ENCODE data around the gene PPP6C. TPM values are rescaled to one million over a fixed set of nuclear protein-coding genes. Genes with fewer than 3 reads are reported as not detected.
"Not testable (repeated sequence)": the region's sequence is repeated elsewhere in the genome, so short reads cannot be mapped to it uniquely, and the experiment has no call there.

Gene PPP6C
- total RNA-seq, 6 experiments from 2014 or later, result 35.2 to 47.1 (median 40.8) TPM

DNA sequence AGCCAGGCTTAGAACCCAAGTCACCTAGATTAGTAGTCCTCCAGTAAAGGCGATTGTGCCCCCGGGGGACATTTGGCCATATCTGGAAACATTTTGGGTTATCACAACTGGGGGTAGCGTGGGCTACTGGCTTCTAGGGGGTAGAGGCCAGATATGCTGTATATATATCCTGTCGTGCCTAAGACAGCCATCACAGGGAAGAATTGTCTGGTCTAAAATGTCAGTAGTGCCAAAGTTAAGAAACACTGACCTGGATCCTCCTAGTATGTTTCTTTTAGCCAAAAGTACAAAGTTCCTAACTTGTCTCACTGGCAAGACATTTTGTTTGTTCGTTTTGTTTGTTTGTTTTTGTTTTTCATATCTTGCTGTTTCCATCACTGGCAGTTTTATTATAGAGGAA lies 24.6 kb upstream of the PPP6C start:
- no peaks in the 10 kb centered on the region for H3K4me1 Mint-ChIP-seq (ENCODE audit: low read depth)
- no peak overlapping the region for H3K4me3 Mint-ChIP-seq
- TF ChIP-seq, protein P1, sequence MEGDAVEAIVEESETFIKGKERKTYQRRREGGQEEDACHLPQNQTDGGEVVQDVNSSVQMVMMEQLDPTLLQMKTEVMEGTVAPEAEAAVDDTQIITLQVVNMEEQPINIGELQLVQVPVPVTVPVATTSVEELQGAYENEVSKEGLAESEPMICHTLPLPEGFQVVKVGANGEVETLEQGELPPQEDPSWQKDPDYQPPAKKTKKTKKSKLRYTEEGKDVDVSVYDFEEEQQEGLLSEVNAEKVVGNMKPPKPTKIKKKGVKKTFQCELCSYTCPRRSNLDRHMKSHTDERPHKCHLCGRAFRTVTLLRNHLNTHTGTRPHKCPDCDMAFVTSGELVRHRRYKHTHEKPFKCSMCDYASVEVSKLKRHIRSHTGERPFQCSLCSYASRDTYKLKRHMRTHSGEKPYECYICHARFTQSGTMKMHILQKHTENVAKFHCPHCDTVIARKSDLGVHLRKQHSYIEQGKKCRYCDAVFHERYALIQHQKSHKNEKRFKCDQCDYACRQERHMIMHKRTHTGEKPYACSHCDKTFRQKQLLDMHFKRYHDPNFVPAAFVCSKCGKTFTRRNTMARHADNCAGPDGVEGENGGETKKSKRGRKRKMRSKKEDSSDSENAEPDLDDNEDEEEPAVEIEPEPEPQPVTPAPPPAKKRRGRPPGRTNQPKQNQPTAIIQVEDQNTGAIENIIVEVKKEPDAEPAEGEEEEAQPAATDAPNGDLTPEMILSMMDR (IDR thresholded peaks at IDR 0.05), result no peak
- no peak for DNase-seq
- peaks cover 22% of the 10 kb centered on the region for H3K36me3 Mint-ChIP-seq (ENCODE audit: low read depth)
- H3K27ac Mint-ChIP-seq, result no peak overlapping the region
- H3K9me3 Mint-ChIP-seq, result no peaks in the 10 kb centered on the region
- no peaks in the 10 kb centered on the region for H3K27me3 Mint-ChIP-seq (ENCODE audit: insufficient read depth)

DNA sequence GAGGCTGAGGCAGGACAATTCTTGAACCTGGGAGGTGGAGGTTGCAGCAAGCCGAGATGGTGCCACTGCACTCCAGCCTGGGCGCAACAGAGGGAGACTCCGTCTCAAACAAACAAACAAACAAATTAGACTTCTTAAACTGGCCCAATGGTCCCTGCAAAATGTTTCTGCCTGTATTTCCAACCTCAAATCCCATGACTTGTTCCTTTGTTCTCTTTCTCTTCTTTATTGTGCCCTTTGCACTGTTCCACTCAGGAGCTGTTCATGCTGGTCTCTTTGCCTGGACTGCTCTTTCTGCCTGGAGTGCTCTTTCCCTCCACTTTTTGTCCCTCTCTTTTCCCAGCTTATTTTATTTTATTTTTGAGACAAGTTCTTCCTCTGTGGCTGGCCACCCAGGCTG lies 14.9 kb upstream of the PPP6C start:
- no peak for DNase-seq
- H3K27ac Mint-ChIP-seq, result no peak overlapping the region

DNA sequence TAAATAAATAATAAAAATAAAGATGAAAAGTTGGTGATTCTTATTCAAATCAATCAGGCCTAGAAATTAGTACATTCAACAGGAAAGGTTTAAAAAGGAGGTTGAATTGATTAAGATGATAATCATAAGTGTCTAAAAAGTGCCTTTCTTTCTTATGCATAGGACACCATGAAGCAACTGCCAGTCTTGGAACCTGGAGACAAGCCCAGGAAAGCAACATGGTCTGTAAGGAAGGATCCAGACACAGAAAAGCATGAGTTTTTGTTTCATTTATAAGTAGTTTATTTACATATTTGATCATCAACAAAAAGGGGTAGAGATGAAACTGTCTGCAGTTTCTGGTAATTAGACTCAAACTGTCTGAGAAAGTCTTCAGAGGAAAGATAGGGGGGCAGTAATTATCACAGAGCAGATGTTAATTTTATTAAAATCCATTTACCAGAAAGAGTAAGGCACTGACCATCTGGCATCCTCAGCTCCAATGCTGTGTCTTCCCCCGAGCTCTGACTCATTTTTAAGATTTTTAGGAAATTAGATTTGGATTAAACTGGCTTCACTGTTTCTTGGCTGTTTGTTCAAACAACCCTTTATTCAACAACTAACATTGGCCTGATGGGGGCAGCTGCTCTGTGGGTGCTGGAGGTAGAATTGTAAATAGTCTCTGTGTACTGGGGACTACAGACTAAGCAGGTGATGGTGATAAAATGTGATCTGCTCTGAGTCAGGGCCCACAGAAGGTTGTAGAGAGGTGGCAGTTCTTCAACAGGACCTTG lies 13.4 kb upstream of the PPP6C start:
- Mint-ChIP-seq H3K36me3 (ENCODE audit: low read depth) (peaks cover 27% of the 10 kb centered on the region), H3K27me3 (ENCODE audit: insufficient read depth) (no peaks in the 10 kb centered on the region), H3K9me3 (no peaks in the 10 kb centered on the region), H3K27ac (peak overlapping the region; percentile 52), H3K4me3 (peak overlapping the region; percentile 24; the same call in 1 of the 2 replicates), H3K4me1 (ENCODE audit: low read depth) (peaks cover 21% of the 10 kb centered on the region)
- TF ChIP-seq, protein P1 (IDR thresholded peaks at IDR 0.05), result peak; percentile 21; the same call in 1 of the 2 replicates
- DNase-seq, result no peak

More for the DNA sequence above, 14.9 kb upstream of the PPP6C start:
- Mint-ChIP-seq H3K9me3 (no peaks in the 10 kb centered on the region), H3K36me3 (ENCODE audit: low read depth) (peaks cover 34% of the 10 kb centered on the region), H3K27me3 (ENCODE audit: insufficient read depth) (no peaks in the 10 kb centered on the region), H3K4me3 (no peak overlapping the region), H3K4me1 (ENCODE audit: low read depth) (peaks cover 19% of the 10 kb centered on the region)
- TF ChIP-seq, protein P1 (IDR thresholded peaks at IDR 0.05), result no peak

DNA sequence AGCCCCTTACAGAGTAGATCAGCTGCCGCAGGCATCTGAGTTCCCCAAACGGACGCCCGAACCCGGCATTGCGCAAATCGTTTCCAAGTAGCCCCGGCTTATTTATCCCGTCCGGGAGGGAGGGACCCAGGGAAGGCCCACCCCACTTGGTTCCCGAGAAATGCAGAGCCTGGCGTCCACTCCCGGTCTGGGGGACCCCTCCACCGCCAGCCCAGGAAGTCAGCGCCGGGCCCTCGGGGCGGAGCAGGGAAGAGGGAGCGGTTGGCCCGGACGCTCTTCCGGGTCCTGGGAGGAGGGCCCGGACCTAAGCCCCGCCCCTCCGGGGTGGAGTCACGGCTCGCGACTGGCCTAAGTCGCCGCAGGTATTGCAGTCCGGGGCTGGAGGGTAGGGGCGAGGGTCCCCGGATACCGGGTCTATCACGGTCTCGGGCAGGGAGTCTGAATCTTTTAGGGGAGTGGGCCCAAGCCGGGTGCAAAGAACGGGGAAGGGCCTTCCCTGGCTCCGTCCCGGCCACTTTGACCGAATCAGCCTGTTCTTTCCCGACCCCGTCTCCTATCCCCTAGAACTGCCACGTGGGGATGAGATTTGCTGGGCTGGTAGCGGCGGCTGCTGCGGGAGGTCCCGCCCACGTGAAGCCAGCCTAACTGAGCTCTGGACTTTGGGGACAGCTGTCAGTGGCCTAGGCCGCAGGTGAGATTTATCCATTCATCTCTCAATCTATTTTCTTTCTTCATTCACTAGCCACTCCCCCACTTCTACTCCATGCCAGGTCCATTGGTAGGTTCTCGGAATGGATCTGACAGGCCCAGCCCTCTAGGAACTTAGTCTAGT lies 10.8 kb upstream of the PPP6C start, which contains the start of gene RABEPK:
Gene RABEPK, plus strand, starts transcription at position 327 of the 832 bp plus-strand sequence. CDS start 2,472 bp downstream, outside the sequence.
- Mint-ChIP-seq H3K36me3 (ENCODE audit: low read depth) (peaks cover 22% of the 10 kb centered on the region), H3K9me3 (no peaks in the 10 kb centered on the region), H3K27me3 (ENCODE audit: insufficient read depth) (no peaks in the 10 kb centered on the region; the same call in 1 of the 2 replicates), H3K4me1 (ENCODE audit: low read depth) (peaks cover 21% of the 10 kb centered on the region), H3K27ac (peak within 1 kb of the TSS; percentile 94), H3K4me3 (peak within 1 kb of the TSS; percentile 95)
- DNase-seq, result peak; percentile 90
- TF ChIP-seq, protein P1 (IDR thresholded peaks at IDR 0.05), result no peak

DNA sequence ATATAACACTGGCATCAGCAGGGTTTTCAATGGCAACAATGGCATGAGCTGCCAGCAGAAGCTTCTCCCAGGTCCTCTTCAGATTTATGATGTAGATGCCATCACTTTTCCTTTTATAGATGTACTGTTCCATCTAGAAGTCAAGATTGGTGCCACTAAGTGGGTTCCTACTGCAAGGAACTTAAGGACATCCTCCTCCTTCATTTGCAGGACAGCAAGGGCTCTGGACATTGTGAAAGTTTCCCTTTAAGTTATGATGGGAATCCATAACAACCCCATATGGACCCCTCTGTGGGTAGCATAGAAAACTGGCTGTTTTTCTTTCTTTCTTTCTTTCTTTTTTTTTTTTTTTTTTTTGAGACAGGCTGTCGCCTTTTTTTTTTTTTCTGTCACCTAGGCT lies 6.0 kb upstream of the PPP6C start:
- H3K4me3 Mint-ChIP-seq; H3K27me3 Mint-ChIP-seq (ENCODE audit: insufficient read depth): not testable (repeated sequence)

DNA sequence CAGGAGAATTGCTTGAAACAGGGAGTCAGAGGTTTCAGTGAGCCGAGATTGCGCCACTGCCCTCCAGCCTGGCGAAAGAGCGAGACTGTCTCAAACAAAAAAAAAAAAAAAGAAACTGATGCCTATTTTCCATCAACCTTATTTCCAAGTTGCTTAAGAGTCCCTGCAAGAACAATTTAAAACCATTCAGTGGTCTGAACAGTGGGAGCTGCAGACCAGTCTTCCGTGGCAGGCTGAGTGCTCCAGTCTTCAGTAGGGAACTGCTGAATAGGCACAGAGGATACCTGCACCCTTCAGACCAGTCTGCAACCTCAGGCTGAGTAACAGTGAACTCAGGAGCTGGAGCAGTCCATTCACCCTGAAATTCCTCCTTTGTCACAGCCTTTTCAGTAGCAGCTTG lies 4.9 kb upstream of the PPP6C start:
- not testable (repeated sequence) for H3K27ac Mint-ChIP-seq; H3K4me3 Mint-ChIP-seq; H3K27me3 Mint-ChIP-seq (ENCODE audit: insufficient read depth); H3K36me3 Mint-ChIP-seq (ENCODE audit: low read depth); H3K9me3 Mint-ChIP-seq; DNase-seq
- H3K4me1 Mint-ChIP-seq (ENCODE audit: low read depth), result peaks cover 11% of the 10 kb centered on the region

More for the DNA sequence above, 6.0 kb upstream of the PPP6C start:
- not testable (repeated sequence) for H3K4me1 Mint-ChIP-seq (ENCODE audit: low read depth); H3K9me3 Mint-ChIP-seq; H3K36me3 Mint-ChIP-seq (ENCODE audit: low read depth); DNase-seq; H3K27ac Mint-ChIP-seq
